AG04450 (cell line): Measurements from ENCODE around the gene CITED4. TPM values are rescaled to one million over a fixed set of nuclear protein-coding genes. Genes with fewer than 3 reads are reported as not detected.

Experiments
- CTCF ChIA-PET: fragments of 300-600, 350-600 bp; formaldehyde crosslinking; extraction: SDS; loops from one replicate; lab custom pipeline; 2022; ENCODE audit warnings: antibody characterized with exemption, inconsistent platforms; lab: Charles Lee
- POLR2A ChIA-PET: fragments of 350-600 bp; formaldehyde crosslinking; extraction: SDS; loops from one replicate; lab custom pipeline; 2021; ENCODE audit warnings: antibody characterized with exemption, inconsistent platforms; lab: Yijun Ruan, JAX
- DNase-seq: peaks from one replicate; pipeline ENCODE4 v3.0.0-alpha.2; 2011; ENCODE audit warnings: low read depth, low spot score
- H3K27ac ChIP-seq: one replicate; pipeline ENCODE4 v1.5.1; 2012; ENCODE audit warnings: low read depth, low read length, control low read depth
- H3K27me3 ChIP-seq: one replicate; pipeline ENCODE4 v1.6.0; 2012; ENCODE audit warnings: low read length; ENCODE audit not compliant: control insufficient read depth, insufficient read depth
- H3K4me3 ChIP-seq: 2 replicates; pipeline ENCODE4 v1.5.1; 2011; ENCODE audit warnings: mild to moderate bottlenecking, low read depth, low read length, control low read depth
- H3K9me3 ChIP-seq: 2 replicates; pipeline ENCODE4 v1.5.1; 2012; ENCODE audit warnings: low read length; ENCODE audit not compliant: control insufficient read depth, insufficient read depth
- CTCF ChIP-seq: IDR thresholded peaks from 2 replicates; pipeline ENCODE4 v1.5.1; 2011; ENCODE audit warnings: low read depth, low read length, control low read depth, inconsistent platforms
- polyA plus RNA-seq: library from polyadenylated mRNA; depleted of rRNA; stranded (reverse); fragments of >200 nt; gene quantifications from 2 replicates; pipeline ENCODE4 v1.2.3, GENCODE V29; 2011

The CITED4 gene
- polyA plus RNA-seq, 1 experiment, result 0.53 TPM

- peaks cover 20% of the 10 kb centered on the region for H3K27me3 ChIP-seq
- no peaks in the 10 kb centered on the region for H3K9me3 ChIP-seq
- no peak overlapping the region for H3K4me3 ChIP-seq
- peak overlapping the region; percentile 47 for H3K27ac ChIP-seq
- CTCF ChIA-PET, result interaction anchor here (0.9 to 1.7 kb wide), 3 partner anchors 25 to 128 kb away, joined by 3 to 5 read pairs (median 3); no protein-coding TSS in a partner anchor
- no peak for TF ChIP-seq CTCF
- DNase-seq, result peak; percentile 38
- POLR2A ChIA-PET, result interaction anchor here (0.6 to 1.5 kb wide), 3 partner anchors 57 to 133 kb away, joined by 3 to 5 read pairs (median 3); partner anchors contain the start of gene NFYC
These were observed 37.4 kb downstream of the CITED4 start for GRCh38 chr1:40824591-40825434.

- no peak for DNase-seq
- TF ChIP-seq CTCF, result no peak
- CTCF ChIA-PET, result interaction anchor here (0.9 to 1.7 kb wide), 2 partner anchors 26 to 129 kb away, joined by 3 to 5 read pairs; no protein-coding TSS in a partner anchor
- Histone ChIP-seq H3K4me3 (no peak overlapping the region), H3K27me3 (peaks cover 21% of the 10 kb centered on the region), H3K27ac (no peak overlapping the region), H3K9me3 (no peaks in the 10 kb centered on the region)
- POLR2A ChIA-PET, result interaction anchor here (0.9 to 1.5 kb wide), 2 partner anchors 129 to 132 kb away, joined by 3 read pairs; partner anchors contain the start of gene NFYC
These were observed 38.2 kb downstream of the CITED4 start for GRCh38 chr1:40823983-40824382.

GRCh38 chr1:40823345-40823744, 38.8 kb downstream of the CITED4 start:
- Histone ChIP-seq H3K27me3 (peaks cover 26% of the 10 kb centered on the region), H3K27ac (no peak overlapping the region), H3K4me3 (no peak overlapping the region), H3K9me3 (no peaks in the 10 kb centered on the region; the same call in 1 of the 2 replicates)
- TF ChIP-seq CTCF, result no peak
- POLR2A ChIA-PET, result no interaction called here
- DNase-seq, result no peak
- CTCF ChIA-PET, result no interaction called here

GRCh38 chr1:40822890-40823289, 39.3 kb downstream of the CITED4 start:
- POLR2A ChIA-PET, result no interaction called here
- H3K9me3 ChIP-seq, result no peaks in the 10 kb centered on the region; the same call in 1 of the 2 replicates
- CTCF ChIA-PET, result no interaction called here
- DNase-seq, result no peak
- peaks cover 27% of the 10 kb centered on the region for H3K27me3 ChIP-seq
- no peak overlapping the region for H3K4me3 ChIP-seq
- TF ChIP-seq CTCF, result no peak
- H3K27ac ChIP-seq, result no peak overlapping the region
